Heart left ventricle (tissue), 16 donors: ENCODE data around the gene RANBP17. TPM values are rescaled to one million over a fixed set of nuclear protein-coding genes. Genes with fewer than 3 reads are reported as not detected.
A peak's percentile ranks its signal among the peaks of the same experiment; 100 is the strongest.
"Not testable (repeated sequence)": the region's sequence is repeated elsewhere in the genome, so short reads cannot be mapped to it uniquely, and the experiment has no call there.

Experiments
- ATAC-seq, 4 donors: fragments of 200-7000 bp; cut with Tn5 transposase; one replicate each; pipeline ENCODE4 v1.9.1; 2020 to 2022; ENCODE audit warnings: moderate library complexity in 4 of 4, mild to moderate bottlenecking in 3 of 4, moderate number of reproducible peaks in 1 of 4
- DNase-seq, 5 donors: peaks; one replicate each; pipeline ENCODE4 v3.0.0-alpha.2; 2020
- H3K27ac ChIP-seq, 12 donors: fragments of 200-600 bp; sonication (generic) in 4 of 12; one replicate each; pipeline versions ENCODE4 v1.5.0 to v1.8.0; 2016 to 2022; ENCODE audit warnings: mild to moderate bottlenecking in 2 of 12
- H3K27me3 ChIP-seq, 9 donors: fragments of 200-600 bp; sonication (generic) in 2 of 9; one replicate each; pipeline versions ENCODE4 v1.5.1 to v1.8.0; 2016 to 2022; ENCODE audit warnings: mild to moderate bottlenecking in 3 of 9
- H3K36me3 ChIP-seq, 9 donors: fragments of 200-600 bp; sonication (generic) in 2 of 9; one replicate each; pipeline versions ENCODE4 v1.5.0 to v1.8.0; 2018 to 2022; ENCODE audit warnings: mild to moderate bottlenecking in 2 of 9
- H3K4me1 ChIP-seq, 12 donors: fragments of 200-600 bp; sonication (generic) in 4 of 12; one replicate each; pipeline versions ENCODE4 v1.5.0 to v1.8.0; 2016 to 2022; ENCODE audit warnings: mild to moderate bottlenecking in 3 of 12
- H3K4me3 ChIP-seq, 12 donors: fragments of 200-600 bp; sonication (generic) in 4 of 12; one replicate each; pipeline versions ENCODE4 v1.5.0 to v1.8.0; 2017 to 2022; ENCODE audit warnings: mild to moderate bottlenecking in 9 of 12, moderate library complexity in 4 of 12
- H3K9me3 ChIP-seq, 12 donors: fragments of 200-600 bp; sonication (generic) in 4 of 12; one replicate each; pipeline versions ENCODE4 v1.5.0 to v1.8.0; 2016 to 2022; ENCODE audit warnings: mild to moderate bottlenecking in 1 of 12
- POLR2A ChIP-seq, 2 donors: fragments of 450-650 bp; IDR thresholded peaks; one replicate each; pipeline ENCODE4 v1.6.1; 2017; ENCODE audit warnings: antibody characterized with exemption in 2 of 2, mild to moderate bottlenecking in 2 of 2, moderate library complexity in 2 of 2
- WGBS, 4 donors: extraction: QIAGEN DNeasy Blood & Tissue Kit in 2 of 4; methylation state at CpG; one replicate each; pipeline versions ENCODE4 v1.1.5 to v1.1.7; 2013 to 2018; 5-methylcytosine and 5-hydroxymethylcytosine counted together
- intact Hi-C, 10 donors: fragments of 100-400 bp; cut with DNase I; formaldehyde crosslinking; loops; one replicate each; pipeline versions ENCODE4 v1.11.1 to v1.14.2; 2022
- polyA plus RNA-seq, 2 donors: library from polyadenylated mRNA; stranded (reverse); fragments of 200-250 nt; gene quantifications; one replicate each; pipeline ENCODE4 v1.2.3, GENCODE V29; 2013
- total RNA-seq, 9 donors: library from RNA; depleted of rRNA in 2 of 9; stranded (reverse); fragments of >200 nt in 2 of 9; fragmentation: NEBNext Ultra II Directional in 3 of 9; extraction: Animal tissue kit (Norgen Biotek cat#: 25700) in 3 of 9; gene quantifications; one replicate each; pipeline versions ENCODE4 v1.1.0 to v1.2.4, GENCODE V29; 2016 to 2023
- TF ChIP-seq, protein P1 (sequence below), 12 donors: fragments of 200-600 bp; sonication (generic) in 4 of 12; IDR thresholded peaks; one replicate each; pipeline versions ENCODE4 v1.5.0 to v1.8.0; 2018 to 2022; ENCODE audit warnings: antibody characterized with exemption in 12 of 12, mild to moderate bottlenecking in 5 of 12
- donor health status: ischemic (EF 13 %, LVEDD 7.1; RV severe dilation, severe dysfunction).
- donor health status: healthy with polysubstance abuse.
- donor health status: DM: no; HTN: yes; CAD: no.
- donor health status: DM: no; HTN: no; CAD: no.
- donor health status: ischemic (EF 25% LVEDD 6.9; RV normal size, moderate dysfunction).
- donor health status: ischemic (EF 25% LVEDD 5.7; RV mildly dilated, moderate dysfunction).
- donor health status: healthy.
- donor health status: DM: yes; HTN: yes; CAD: no.
- donor health status: ischemic (EF 35%, LVEDD 5.7; RV mildly dilated, moderate dysfunction).
- donor health status: nonischemic (EF 11% LVEDD 7.7; RV severe dilation, severe dysfunction).
- donor health status: DM: yes; HTN: yes; CAD: no.
- donor health status: PGD.
- donor health status: ischemic (EF 29% LVEDD 5.4; RV normal size, mild dysfunction).
- donor health status: nonischemic (EF 23%, LVEDD 6.1; RV moderate dilation, normal function).

The RANBP17 gene
- total and polyA plus RNA-seq, 11 donors, result 0.65 to 11.5 (median 3.7) TPM

DNA sequence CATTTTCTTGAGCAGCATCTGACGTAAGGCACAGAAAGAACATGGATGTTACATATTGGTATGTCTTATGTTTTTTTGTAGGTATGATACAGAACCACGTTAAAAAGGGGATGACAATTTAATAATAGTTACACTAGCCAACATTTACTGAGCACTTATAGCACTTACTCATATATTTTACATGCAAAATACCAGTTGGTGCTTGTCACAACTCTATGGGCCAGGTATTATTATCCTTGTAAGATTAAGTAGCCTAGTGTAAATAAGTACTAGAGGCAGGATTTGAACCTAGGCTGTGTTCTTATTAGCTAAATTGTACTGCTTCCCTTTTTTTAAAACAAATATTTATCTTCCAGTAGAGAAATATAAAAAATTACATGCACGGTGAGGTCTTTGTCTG lies 83.5 kb downstream of the RANBP17 start:
- DNase-seq (no peak), ATAC-seq (no peak)
- Histone ChIP-seq H3K4me1 (no peaks in the 10 kb centered on the region), H3K27me3 (no peaks in the 10 kb centered on the region), H3K9me3 (no peaks in the 10 kb centered on the region), H3K4me3 (no peak overlapping the region), H3K36me3 (no peaks in the 10 kb centered on the region), H3K27ac (no peak overlapping the region)
- intact Hi-C loops, result no loop called here
- TF ChIP-seq, protein P1, sequence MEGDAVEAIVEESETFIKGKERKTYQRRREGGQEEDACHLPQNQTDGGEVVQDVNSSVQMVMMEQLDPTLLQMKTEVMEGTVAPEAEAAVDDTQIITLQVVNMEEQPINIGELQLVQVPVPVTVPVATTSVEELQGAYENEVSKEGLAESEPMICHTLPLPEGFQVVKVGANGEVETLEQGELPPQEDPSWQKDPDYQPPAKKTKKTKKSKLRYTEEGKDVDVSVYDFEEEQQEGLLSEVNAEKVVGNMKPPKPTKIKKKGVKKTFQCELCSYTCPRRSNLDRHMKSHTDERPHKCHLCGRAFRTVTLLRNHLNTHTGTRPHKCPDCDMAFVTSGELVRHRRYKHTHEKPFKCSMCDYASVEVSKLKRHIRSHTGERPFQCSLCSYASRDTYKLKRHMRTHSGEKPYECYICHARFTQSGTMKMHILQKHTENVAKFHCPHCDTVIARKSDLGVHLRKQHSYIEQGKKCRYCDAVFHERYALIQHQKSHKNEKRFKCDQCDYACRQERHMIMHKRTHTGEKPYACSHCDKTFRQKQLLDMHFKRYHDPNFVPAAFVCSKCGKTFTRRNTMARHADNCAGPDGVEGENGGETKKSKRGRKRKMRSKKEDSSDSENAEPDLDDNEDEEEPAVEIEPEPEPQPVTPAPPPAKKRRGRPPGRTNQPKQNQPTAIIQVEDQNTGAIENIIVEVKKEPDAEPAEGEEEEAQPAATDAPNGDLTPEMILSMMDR (IDR thresholded peaks at IDR 0.05), result no peak
- no peak for TF ChIP-seq POLR2A (IDR thresholded peaks at IDR 0.05)
- WGBS, 4 donors, result 75 to 91% (median 86%) methylated on average over 3 of the region's 3 CpGs

DNA sequence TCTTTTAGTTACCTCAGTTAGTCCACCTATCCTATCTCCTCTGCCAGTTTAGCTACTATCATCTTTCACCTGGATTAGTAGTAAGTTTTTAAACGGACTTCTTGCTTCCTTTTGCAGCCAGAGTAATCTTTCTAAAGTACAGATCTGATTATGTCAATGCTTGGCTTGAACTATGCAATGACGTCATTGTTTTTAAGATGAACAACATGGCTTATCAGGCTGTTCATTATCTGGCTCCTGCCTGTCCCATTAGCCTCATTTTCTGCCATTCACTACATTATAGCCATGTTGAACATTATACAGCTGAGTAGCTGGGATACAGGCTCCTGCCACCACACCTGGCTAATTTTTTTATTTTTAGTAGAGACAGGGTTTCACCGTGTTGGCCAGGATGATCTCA lies 98.7 kb downstream of the RANBP17 start:
- Histone ChIP-seq H3K27ac (no peak overlapping the region), H3K36me3 (no peaks in the 10 kb centered on the region), H3K4me1 (peaks cover 0 to 7% (median 0%) of the 10 kb centered on the region in 12 donors), H3K27me3 (no peaks in the 10 kb centered on the region), H3K4me3 (no peak overlapping the region), H3K9me3 (no peaks in the 10 kb centered on the region)
- ATAC-seq (no peak), DNase-seq (no peak)
- no peak for TF ChIP-seq POLR2A (IDR thresholded peaks at IDR 0.05)
- TF ChIP-seq, protein P1 (IDR thresholded peaks at IDR 0.05), result no peak
- intact Hi-C loops, result no loop called here
- WGBS, 4 donors, result 30 to 40% (median 37%) methylated on average over 3 of the region's 3 CpGs

DNA sequence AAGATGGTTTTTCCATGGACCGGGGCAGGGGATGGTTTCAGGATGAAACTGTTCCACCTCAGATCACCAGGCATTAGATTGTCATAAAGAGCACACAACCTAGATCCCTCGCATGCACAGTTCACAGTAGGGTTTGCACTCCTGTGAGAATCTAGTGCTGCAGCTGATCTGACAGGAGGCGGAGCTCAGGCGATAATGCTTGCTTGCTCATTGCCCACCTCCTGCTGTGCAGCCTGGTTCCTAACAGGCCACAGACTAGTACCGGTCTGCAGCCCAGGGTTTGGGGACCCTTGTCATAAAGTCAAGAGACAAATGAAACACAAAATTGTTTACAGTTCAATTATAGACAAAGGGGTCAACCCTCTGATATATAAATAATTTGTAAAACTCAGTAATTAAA lies 101.7 kb downstream of the RANBP17 start:
- Histone ChIP-seq H3K4me1 (peaks cover 0 to 6% (median 0%) of the 10 kb centered on the region in 12 donors), H3K4me3 (no peak overlapping the region), H3K36me3 (no peaks in the 10 kb centered on the region), H3K27ac (no peak overlapping the region), H3K27me3 (no peaks in the 10 kb centered on the region), H3K9me3 (no peaks in the 10 kb centered on the region)
- TF ChIP-seq POLR2A (IDR thresholded peaks at IDR 0.05), result no peak
- TF ChIP-seq, protein P1 (IDR thresholded peaks at IDR 0.05), result no peak
- 73 to 86% (median 81%) methylated on average over 4 to 5 of the region's 5 CpGs for WGBS, 4 donors
- DNase-seq (no peak), ATAC-seq (no peak)
- intact Hi-C loops, result no loop called here

DNA sequence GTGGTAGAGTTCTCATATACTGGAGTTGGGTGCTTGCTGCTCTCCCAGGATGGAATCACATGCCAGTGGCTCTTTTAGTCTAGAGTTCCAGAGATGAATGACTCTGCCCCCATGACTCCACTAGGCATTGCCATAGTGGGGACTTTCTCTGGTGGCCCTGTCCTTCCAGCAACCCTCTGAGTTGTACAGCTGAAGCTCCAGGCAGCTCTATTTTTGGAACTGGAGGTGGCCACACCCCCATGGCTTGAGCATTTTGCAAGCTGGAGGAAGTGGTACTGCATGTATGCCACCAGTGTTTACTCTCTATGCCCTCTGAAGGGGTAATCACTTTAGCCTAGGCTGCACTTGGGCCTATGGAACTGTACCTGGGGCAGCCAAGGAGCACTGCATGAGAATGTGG lies 112.6 kb downstream of the RANBP17 start:
- DNase-seq (peak in 1 of 5 donors; percentile 21), ATAC-seq (peak in 3 of 4 donors; percentile 36 to 70 (median 41))
- Histone ChIP-seq H3K27ac (no peak overlapping the region), H3K36me3 (no peaks in the 10 kb centered on the region), H3K4me3 (no peak overlapping the region), H3K9me3 (peaks cover 0 to 8% (median 0%) of the 10 kb centered on the region in 12 donors), H3K4me1 (no peaks in the 10 kb centered on the region), H3K27me3 (no peaks in the 10 kb centered on the region)
- intact Hi-C loops, result no loop called here
- TF ChIP-seq POLR2A (IDR thresholded peaks at IDR 0.05), result no peak
- TF ChIP-seq, protein P1 (IDR thresholded peaks at IDR 0.05), result no peak

DNA sequence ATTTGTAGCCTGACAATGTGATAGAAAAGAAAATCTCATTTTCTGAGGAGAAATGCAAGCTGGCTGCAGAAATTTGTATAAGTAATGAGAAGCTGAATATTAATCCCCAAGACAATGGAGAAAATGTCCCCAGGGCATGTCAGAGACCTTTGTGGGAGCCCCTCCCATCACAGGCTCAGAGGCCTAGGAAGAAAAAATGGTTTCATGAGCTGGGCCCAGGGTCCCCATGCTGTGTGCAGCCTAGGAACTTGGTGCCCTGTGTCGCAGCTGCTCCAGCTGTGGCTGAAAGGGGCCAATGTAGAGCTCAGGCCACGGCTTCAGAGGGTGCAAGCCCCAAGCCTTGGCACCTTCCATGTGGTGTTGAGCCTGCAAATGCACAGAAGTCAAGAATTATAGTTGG lies 118.4 kb downstream of the RANBP17 start:
- H3K36me3 ChIP-seq, H3K4me1 ChIP-seq, DNase-seq, intact Hi-C loops, H3K27ac ChIP-seq, H3K4me3 ChIP-seq, ATAC-seq, H3K27me3 ChIP-seq: not testable (repeated sequence)
- H3K9me3 ChIP-seq, result peaks cover 0 to 22% (median 7%) of the 10 kb centered on the region in 12 donors
- 98 to 100% (median 100%) methylated on average over 2 of the region's 2 CpGs; no CpG with 5 or more reads in 1 of the 4 donors for WGBS, 4 donors
